T1000 (cell line): ENCODE measurements around the gene JUND.

Experiments used
- DNase-seq: peaks from one replicate; lab custom pipeline; 2025; ENCODE audit warnings: mixed read lengths; lab: John Stamatoyannopoulos, UW

JUND gene

DNA sequence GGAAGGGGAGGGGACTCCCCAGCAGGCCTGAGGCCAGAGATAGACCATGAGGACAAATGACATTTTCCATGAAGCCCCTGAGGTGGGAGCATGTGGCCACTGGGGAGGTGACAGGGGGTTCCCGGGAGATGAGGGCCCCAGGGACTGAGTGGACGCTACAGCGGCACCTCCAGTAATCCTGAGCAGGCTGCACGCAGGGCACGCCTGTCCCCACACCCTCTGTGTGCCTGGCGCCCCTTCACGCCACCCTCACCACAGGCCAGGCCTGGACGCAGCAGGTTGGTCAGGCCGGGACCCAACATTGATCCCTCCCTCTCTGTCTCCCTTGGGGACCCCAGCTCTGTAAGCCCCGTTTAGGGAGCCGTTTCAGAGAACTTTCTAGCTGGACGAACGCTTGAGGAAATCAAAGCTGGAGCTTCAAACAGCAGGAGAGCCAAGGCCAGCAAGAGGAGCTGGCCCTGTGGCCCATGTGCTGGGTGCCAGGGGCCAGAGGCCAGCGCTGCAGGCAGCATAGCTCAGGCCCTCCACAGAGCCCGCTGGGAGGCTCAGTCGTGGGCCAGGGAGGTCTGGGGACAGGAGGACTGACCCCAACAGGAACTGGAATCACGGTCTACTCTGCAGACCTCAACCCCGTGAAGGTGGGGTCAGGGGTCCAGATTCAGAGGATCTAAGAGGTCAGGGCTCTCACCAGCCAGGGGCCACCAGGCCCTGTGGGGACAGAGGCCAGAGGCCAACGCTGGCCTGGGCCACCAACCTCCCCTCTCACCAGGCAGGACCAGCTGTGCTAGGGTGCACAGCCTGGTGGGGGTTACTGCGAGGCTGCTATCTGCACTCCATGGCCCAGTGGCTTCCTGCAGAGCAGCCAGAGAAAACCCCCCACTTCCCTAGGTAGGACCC is 26.9 kb upstream of the JUND start:
- DNase-seq: no peak

GRCh38 chr19:18307271-18307681 is 25.9 kb upstream of the JUND start:
- no peak for DNase-seq

DNA sequence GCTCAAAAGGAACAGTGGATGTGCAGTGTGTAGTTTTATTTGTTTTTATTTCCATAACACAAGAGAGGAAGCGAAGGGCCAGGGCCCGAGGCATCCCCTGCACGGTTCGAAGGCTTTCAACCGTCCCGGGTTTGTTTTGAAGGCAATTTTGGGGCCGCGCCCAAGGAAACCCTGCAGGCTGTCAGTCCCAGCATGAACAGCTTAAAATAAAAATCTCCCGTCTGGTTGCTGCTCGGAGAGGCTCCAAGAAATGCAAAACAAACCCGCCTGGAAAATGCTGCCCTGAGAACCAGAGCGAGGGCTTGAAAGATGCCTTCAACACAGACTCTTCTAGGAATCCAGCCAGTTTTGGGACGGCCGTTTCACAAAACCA is 25.5 kb upstream of the JUND start:
- no peak for DNase-seq

DNA sequence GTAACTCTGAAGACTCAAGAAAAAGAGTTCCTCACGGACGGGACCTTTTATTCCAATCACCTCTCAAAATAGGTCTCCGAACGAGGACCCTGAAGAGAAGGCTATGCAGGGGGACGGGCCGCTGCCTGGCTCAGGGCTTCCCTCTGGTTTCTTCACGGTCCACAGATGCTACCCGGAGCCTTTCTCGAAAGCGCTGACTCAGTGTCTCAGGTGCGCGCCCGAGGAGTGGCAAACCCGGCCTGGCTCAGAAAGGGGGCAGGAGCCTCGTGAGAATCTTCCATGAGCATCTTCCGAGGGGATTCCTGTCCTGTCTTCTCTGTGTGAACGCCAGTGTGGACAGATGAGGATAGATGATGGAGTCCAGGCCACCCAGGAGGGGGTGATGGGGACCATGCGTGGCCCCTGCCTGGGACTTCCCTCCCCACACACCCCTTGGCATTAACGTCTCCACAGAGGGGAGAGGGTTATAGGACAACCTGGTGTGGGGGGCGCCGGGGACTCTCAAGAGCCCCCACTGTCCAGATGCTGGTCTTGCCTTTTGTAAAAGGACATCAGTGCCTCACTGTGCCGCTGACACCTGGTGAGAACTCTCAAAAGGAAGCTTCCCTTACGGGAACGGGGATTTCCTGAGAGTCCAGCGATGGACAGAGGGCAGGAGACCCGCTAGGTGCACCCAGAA is 24.9 kb upstream of the JUND start:
- no peak for DNase-seq

GRCh38 chr19:18304458-18305310 is 23.3 kb upstream of the JUND start:
- peak; percentile 33 for DNase-seq

DNA sequence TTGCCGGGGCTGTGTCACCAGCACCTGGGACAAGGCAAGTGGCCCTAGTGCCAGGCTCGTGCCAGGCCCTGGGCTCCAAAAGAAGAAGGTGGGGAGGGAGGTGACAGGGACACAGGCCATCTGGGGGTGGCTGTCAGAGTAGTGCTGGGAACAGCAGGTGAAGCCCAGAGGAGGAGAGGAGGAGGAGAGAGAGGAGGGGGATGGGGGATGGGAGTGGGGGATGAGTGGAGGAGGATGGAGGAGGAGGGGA is 22.7 kb upstream of the JUND start:
- DNase-seq: no peak

DNA sequence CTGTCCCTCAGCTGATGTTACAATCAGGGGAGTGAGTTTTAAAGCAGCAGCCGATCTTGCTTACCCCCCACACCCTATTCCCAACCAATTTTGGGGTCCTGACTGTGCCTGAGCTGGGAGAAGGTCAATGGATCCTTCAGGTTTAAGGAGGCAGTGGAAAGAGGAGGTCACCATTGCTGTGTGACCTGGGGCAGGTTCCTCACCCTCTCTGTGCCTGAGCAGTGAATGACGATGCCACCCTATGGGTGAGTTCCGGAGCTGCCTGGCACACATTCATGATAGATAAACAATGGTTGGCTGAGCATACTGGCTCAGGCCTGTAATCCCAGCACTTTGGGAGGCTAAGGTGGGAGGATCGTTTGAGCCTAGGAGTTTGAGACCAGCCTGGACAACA is 20.3 kb upstream of the JUND start:
- DNase-seq: no peak

GRCh38 chr19:18300930-18301717 is 19.7 kb upstream of the JUND start:
- no peak for DNase-seq

DNA sequence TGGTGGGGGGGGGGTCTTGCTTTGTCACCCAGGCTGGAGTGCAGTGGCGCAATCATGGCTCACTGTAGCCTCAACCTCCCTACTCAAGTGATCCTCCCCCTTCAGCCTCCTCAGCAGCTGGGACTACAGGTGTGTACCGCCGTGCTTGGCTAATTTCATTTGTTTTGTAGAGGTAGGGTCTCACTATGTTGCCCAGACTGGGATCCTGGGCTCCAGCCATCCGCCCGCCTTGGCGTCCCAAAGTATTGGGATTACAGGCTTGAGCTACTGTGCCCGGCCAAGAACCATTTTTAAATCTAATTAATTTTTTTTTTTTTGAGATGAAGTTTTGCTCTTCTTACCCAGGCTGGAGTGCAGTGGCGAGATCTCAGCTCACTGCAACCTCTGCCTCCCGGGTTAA is 18.2 kb upstream of the JUND start:
- DNase-seq: no peak

DNA sequence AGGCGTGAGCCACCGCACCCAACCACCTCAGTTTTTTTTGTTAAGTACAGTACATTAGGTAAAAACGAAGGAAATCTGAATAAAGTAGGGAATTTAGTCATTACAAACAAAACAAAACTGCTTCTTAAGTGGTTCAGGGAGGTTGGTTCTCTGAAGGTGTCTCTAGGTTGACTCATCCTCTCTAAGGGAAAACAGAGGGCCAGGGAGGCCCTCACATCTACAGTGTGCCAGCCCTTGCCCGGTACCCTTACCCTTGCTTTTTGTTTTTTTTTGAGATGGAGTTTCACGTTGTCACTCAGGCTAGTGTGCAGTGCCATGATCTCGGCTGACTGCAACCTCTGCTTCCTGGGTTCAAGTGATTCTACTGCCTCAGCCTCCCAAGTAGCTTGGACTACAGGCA is 17.2 kb upstream of the JUND start:
- no peak for DNase-seq

DNA sequence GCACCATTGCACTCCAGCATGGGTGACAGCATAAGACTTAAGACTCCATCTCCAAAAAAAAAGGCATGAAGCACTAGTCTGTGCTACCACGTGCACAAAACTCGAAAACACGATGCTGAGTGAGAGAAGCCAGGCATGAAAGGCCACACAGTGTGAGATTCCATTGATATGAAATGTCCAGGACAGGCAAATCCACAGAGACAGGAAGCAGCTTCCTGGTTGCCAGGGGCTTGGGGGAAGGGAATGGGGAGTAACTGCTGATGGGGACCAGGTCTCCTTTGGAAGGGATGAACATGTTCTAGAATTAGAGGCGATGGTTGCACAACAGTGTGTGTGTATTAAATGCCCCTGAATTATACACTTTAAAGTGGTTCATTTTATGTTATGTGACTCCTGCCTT is 15.9 kb upstream of the JUND start:
- DNase-seq: no peak

GRCh38 chr19:18295034-18295451 is 13.6 kb upstream of the JUND start:
- no peak for DNase-seq

DNA sequence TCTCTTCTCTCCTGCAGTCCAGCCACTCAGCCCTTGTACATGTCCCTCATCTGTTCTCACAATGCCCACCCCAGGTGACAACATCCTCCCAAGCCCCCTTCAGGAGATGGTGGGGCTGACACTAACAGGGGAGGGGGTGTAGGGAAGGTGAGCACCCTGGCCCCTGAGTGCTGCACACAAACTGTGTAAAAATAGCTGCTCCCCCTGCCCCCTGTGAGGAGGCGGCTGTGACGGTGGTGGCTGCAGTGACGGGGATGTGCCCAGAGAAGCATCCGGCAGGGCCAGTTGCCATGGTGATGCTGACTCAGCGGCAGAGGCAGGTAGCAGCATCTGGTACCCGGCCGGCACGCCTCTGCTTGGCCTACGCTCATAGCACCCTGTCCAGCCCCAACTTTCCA is 13.0 kb upstream of the JUND start:
- DNase-seq: no peak

DNA sequence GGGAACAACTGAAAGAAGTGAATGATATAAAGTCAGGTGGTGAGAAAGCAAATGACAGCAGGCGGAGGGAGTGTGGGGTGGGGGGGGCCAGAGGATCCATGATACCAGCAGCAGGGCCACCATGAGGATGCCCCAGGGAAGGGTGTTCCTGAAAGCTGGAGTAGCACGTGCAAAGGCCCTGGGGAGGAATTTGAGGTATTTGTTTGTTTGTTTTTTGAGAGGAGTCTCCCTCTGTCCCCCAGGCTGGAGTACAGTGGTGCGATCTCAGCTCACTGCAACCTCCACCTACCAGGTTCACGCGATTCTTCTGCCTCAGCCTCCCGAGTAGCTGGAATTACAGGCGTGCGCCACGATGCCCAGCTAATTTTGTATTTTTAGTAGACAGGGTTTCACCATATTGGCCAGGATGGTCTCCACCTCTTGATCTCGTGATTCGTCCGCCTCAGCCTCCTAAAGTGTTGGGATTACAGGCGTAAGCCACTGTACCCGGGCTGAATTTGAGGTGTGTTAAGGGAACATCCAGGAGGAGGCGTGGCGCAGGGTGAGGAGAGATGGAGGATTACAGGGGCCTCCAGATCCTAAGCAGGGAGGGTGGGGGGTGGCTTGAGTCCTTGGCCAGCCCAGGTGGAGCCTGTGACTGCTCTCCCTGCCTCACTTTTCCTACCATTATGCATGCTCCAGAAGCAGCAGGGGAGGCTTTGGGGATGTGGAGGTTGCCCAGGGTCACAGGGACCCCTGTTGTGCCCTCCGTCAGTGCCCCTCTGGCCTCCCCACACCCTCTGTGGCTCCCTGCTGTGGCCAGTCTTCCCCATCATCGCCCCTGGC is 12.4 kb upstream of the JUND start:
- DNase-seq: no peak

DNA sequence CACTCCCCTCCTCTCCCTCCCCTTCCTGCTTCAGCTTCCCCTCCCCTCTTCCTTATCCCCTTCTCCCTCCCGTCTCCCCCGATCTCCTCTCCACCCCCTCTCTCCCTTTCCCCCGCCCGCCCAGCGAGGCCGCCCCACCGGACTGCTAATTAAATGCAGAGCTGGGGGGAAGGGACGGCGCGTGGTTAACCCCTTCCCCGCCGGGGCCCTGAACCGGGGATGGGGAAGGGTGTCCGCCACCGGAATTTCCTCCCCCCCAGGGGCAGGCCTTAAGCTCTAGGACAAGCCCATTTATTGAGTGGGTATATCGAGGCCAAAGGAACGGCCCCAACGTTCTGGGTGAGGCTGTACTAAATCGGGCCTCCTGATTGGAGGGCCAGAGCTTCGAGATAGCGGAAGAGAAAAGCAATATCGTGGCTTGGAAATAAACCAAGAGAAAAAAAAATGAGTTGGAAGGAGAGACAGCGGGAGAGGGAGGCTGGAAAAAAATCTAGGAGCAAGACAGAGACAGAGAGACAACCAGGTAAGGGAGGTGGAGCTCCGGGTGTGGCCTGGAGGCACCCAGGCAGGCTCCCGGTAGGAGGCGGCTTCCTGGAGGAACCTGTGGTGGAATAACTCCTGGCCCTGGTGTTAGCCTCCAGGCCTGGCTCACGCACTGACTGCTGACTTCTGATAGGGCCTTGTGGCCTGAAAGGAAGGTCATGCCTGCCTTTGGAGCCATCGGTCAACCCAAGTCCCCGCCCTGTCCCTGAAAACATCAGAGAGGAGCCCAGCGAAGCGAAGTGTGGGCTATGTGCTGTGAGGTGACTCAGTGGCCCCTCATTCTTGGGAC is 11.6 kb upstream of the JUND start:
- no peak for DNase-seq

DNA sequence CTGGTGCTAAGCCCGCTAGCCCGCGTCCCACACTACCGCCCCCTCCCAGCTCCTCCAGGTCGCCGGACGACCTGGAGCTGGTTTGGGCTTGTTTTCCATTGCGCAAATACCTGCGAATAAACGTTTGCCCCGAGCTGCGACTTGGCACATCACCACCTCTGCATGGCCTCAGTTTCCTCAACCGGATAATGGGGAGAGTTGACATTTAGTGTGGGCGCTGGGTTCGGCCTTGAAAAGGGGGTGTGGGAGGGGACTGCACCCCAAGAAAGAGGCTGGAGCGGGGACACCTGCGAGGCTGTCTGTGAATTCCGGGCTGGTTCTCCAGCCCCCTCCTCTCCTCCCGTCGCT is 11.0 kb upstream of the JUND start:
- no peak for DNase-seq

GRCh38 chr19:18291590-18292461 is 10.4 kb upstream of the JUND start:
- no peak for DNase-seq

DNA sequence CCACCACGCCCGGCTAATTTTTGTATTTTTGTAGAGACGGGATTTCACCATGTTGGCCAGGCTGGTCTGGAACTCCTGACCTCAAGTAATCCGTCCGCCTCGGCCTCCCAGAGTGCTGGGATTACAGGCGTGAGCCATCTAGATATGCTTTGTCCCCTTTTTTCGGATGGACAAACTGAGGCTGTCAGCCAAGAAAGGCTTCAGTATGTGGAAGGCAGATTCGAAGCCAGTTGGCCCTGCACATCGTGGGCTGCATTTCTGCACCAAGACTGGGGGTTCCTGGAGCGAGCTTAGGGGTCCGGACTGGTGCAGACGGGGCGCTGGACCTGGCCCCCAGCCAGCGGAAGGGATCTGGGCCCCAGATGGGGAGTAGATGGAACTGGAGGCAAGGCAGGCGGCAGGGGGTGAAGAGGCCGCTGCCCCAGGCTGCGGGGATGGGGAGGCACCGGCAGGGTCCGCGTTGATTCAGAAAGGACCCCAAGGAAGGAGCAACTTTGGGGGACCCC is 9.7 kb upstream of the JUND start:
- DNase-seq: no peak

DNA sequence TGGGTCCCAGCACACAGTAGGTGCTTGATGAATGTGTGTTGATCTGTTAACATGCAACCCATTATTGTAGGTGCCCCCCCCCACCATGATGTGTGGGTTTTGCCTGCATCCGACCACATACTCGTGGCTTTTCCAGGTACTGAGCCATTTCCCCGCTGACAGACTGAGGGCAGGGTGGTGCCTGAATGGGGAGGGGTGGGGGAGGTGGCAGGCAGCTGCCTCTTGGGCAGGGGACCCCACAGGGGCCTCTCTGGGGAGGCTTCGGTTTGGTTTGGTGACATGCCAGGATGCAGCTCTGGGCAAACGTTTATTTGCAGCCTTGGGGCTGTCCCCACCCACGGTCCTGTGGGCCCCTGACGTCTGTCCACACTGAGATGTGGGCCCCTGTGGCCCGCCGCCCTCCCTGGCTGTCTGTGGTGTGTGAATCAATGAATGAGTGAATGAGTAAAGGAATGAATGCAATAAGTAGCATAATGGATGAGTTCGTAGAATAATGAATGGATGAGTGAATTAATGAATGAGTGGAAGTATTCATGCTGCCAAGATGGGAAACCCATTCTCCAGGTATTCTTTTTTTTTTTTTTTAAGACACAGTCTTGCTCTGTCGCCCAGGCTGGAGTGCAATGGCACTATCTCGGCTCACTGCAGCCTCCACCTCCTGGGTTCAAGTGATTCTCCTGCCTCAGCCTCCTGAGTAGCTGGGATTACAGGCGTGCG is 9.0 kb upstream of the JUND start:
- DNase-seq: no peak
